HuH-7 (cell line): Measurements from ENCODE around the gene ZNF132.
A peak's percentile ranks its signal among the peaks of the same experiment; 100 is the strongest.
"Not testable (repeated sequence)": the region's sequence is repeated elsewhere in the genome, so short reads cannot be mapped to it uniquely, and the experiment has no call there.

Experiments used
- DNase-seq: peaks from one replicate; pipeline ENCODE4 v3.0.0; 2011; ENCODE audit warnings: low spot score

ZNF132 gene

GRCh38 chr19:58466760-58467589 is 27.0 kb upstream of the ZNF132 start, which contains the start of gene ZNF324:
Gene ZNF324, plus strand, starts transcription at chr19:58467080. Its CDS starts 2,106 bp downstream, at chr19:58469186.
- peak; percentile 96 for DNase-seq

- DNase-seq, result no peak
Measured at GRCh38 chr19:58466089-58466759, 26.3 kb upstream of the ZNF132 start.

DNA sequence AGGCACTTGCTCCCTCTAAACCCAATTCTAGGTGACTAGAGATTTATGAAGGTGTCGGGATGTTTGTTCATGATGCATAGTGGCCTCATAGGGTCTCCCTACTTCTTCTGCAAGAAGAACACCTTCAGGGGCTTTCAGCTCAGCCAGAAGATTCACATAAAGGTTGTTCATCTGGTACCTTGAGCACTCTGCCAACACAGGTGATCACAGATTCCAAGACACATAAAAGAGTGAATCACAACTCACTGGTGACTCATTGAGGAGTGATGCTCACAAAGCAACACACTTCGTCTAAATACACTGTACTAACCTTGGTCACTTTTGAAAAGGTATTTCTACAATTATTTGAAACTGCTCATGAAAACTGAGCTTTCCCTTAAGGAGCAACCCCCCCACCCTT is 20.1 kb upstream of the ZNF132 start:
- DNase-seq, result no peak

GRCh38 chr19:58456111-58456510 is 16.2 kb upstream of the ZNF132 start:
- no peak for DNase-seq

- no peak for DNase-seq
Measured at GRCh38 chr19:58455306-58455705, 15.4 kb upstream of the ZNF132 start.

DNA sequence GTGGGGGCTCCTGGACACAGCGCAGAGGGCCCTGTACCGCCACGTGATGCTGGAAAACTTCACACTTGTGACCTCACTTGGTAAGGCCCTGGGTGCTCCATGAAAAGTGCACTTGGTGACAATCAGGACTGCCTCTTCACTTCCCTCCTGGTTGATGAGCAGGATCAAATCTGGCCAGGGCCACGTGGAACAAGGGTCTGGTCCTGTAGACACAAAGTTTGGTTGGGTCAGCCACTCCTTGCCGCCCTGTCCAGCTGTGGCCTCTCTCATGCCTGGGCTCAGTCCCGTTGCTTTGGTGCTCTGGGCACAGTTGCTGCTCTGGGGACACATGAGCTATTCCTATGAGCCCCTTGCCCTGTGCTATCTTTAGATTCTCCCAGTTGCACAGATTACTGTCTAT is 13.8 kb upstream of the ZNF132 start:
- DNase-seq, result no peak

- peak; percentile 93 for DNase-seq
Measured at GRCh38 chr19:58451358-58452101, 11.6 kb upstream of the ZNF132 start, which contains the start of gene ZNF324B. Gene ZNF324B, plus strand, starts transcription at chr19:58451622. Its CDS starts 2,080 bp downstream, at chr19:58453702.

- DNase-seq, result no peak
Measured at GRCh38 chr19:58450856-58451357, 11.0 kb upstream of the ZNF132 start.

- not testable (repeated sequence) for DNase-seq
Measured at GRCh38 chr19:58449980-58450379, 10.0 kb upstream of the ZNF132 start.

DNA sequence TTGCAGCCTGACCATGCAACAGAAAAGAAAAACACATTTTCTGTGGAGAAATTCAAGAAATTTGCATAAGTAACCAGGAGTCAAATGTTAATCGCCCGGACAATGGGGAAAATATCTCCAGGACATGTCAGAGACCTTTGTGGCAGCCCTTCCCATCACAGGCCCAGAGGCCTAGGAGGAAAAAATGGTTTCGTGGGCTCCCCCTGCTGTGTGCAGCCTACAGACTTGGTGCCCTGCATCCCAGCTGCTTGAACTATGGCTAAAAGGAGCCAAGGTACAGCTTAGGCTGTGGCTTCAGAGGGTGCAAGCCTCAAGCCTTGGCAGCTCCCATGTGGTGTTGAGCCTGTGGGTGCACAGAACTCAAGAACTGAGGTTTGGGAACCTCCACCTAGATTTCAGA is 8.9 kb upstream of the ZNF132 start:
- DNase-seq, result not testable (repeated sequence)

GRCh38 chr19:58442986-58443385 is 3.0 kb upstream of the ZNF132 start:
- not testable (repeated sequence) for DNase-seq

- no peak for DNase-seq
Measured at GRCh38 chr19:58440556-58440955, 603 bp upstream of the ZNF132 start.

DNA sequence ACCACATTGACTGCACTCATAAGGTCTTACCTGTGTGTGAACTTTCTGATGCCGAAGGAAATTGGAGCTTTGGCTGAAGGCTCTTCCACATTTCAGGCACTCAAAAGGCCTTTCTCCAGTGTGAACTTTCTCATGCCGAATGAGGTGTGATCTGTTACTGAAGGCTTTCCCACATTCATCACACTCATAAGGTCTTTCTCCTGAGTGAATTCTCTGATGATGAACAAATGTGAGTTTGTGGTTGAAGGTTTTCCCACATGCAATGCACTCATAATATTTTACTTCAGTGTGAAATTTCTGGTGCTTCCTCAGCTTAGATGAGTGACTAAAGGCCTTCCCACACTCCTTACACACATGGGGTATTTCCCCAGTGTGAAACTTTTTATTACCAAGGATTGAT is 5.7 kb downstream of the ZNF132 start:
- no peak for DNase-seq

DNA sequence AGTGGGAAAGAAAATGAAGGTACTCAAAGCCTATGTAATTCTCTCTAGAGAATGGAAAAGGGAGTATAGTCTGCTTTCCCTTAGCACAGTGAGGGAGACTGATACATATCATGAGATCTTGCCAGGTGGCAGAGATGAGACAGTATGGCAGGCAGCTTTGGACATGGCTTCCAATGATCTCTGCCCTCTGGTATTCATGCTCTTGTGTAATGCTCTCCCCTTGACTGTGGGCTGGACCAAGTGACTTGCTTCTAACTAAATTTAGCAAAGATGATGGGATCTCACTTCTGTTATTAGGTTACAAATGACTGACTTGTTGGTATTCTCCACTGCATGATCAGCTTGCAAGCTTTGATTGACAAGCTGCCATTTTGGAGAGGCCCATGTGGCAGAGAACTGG is 10.2 kb downstream of the ZNF132 start:
- no peak for DNase-seq

DNA sequence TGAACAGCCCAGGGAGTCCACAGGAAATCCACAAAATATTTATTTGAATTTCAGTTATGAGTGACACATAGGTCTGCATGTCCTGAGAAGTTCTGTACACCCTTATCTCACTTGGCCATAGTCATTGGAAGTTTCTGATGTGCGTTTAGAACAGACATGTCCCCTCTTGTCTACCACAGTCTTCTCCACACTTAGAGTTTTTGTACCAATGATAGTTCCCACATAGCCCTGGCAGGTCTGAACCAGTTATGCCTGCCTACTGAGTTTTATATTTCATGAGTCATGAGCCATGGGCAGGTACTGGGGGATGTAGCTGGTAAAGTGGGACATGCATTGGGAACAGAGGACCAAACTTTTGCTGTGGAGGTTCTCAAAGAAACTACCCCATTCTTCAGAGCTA is 11.3 kb downstream of the ZNF132 start:
- no peak for DNase-seq

DNA sequence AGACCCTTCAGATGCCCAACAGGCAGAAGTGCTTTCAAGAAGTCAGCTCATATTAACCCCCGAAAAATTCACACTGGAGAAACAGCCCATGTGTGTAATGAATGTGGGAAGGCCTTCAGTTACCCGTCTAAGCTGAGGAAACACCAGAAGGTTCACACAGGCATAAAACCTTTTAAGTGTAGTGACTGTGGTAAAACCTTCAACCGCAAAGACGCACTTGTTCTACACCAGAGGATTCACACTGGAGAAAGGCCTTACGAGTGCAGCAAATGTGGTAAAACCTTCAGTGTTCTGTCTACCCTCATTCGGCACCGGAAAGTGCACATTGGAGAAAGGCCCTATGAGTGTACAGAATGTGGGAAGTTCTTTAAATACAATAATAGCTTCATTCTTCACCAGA is 22.9 kb downstream of the ZNF132 start:
- no peak for DNase-seq

DNA sequence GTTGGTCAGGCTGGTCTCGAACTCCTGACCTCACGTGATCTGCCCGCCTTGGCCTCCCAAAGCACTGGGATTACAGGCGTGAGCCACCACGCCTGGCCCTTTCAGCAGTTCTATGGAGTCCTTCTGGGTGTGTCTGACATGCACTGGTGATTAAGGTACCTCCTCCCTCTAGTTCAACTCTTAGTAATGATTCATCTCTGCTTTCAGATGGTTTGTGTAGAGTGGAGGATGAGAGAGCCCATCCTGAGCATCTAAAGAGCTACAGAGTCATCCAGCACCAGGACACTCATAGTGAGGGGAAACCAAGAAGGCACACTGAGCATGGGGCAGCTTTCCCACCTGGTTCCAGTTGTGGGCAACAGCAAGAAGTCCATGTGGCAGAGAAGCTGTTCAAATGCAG is 23.3 kb downstream of the ZNF132 start:
- no peak for DNase-seq

DNA sequence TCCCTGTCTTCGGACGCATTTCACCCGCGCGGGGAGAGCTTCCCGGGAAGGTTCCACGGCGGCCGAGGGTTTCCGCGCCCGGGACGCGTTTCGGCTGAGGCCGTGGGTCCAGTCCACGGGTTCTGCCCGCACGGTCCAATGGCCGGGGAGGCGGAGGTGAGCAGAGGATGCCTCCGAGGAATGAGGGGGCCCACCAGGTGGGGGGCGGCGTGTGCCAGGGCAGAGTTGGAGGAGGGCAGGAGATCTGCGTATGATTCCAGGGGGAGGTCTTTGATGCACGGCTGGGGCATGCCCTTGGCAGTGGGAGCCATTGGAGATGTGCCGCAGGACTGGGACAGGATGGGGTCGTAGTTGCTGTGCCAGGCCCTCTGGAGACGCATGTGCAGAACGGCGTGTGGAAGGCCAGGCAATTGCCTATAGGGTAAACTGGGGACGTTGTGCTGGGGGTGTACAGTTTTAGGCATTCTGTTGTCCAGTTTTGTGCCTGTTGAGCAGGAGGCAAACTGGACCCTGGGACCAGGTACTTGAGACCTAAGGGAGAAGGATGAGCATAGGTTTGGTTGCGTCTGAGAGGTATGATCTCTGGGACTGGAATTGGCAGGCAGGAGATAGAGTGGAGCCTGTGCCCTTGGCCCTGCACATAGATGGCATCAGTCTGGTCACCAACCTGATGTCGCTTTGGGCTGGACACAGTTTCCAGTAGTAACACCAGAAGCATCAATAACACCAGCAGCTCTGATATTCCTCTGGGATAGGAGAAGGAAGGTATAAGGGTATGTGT is 30.8 kb downstream of the ZNF132 start:
- no peak for DNase-seq

- peak; percentile 93 for DNase-seq
Measured at GRCh38 chr19:58408152-58409009, 31.6 kb downstream of the ZNF132 start, which contains the start of gene ZNF584. Gene ZNF584, plus strand, starts transcription at chr19:58408649. Its CDS starts 499 bp downstream, at chr19:58409148.

GRCh38 chr19:58407658-58408151 is 32.2 kb downstream of the ZNF132 start:
- DNase-seq, result no peak
